Esophagus muscularis mucosa (tissue), 3 donors: ENCODE data around the gene YPEL1.

ENCODE experiments used
- EP300 ChIP-seq: sonication (generic); formaldehyde crosslinking; IDR thresholded peaks from one replicate; pipeline ENCODE4 v1.6.1; 2017; ENCODE audit warnings: antibody characterized with exemption
- TF ChIP-seq, protein P1 (sequence below), 3 experiments: fragments of 200-600 bp in 2 of 3; fragments of 450-650 bp in 1 of 3; sonication (generic) in 2 of 3; IDR thresholded peaks; one replicate each; pipeline ENCODE4 v1.5.1; 2017 to 2019; ENCODE audit warnings: antibody characterized with exemption in 3 of 3, mild to moderate bottlenecking in 2 of 3, moderate library complexity in 1 of 3

DNA sequence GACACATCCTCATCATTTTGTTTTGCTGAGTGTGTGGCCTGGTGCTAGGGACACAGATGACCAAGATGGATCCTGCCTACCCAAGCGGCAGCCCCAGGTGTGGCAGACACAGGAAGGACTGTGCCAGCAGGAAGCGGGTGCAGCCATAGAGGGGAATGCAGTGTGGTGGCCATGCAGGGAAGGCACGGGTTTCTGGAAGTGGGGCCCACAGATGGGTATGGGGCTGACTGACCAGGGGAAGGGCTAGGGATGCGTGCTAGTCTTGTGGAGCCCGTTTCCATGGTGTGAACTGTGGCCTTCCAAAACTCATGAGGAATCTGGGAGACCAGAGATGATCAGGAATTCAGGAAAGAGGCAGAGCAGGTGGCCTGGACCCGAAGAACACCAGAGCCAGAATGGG is 33.5 kb downstream of the YPEL1 start:
- TF ChIP-seq EP300: no peak
- TF ChIP-seq, protein P1, sequence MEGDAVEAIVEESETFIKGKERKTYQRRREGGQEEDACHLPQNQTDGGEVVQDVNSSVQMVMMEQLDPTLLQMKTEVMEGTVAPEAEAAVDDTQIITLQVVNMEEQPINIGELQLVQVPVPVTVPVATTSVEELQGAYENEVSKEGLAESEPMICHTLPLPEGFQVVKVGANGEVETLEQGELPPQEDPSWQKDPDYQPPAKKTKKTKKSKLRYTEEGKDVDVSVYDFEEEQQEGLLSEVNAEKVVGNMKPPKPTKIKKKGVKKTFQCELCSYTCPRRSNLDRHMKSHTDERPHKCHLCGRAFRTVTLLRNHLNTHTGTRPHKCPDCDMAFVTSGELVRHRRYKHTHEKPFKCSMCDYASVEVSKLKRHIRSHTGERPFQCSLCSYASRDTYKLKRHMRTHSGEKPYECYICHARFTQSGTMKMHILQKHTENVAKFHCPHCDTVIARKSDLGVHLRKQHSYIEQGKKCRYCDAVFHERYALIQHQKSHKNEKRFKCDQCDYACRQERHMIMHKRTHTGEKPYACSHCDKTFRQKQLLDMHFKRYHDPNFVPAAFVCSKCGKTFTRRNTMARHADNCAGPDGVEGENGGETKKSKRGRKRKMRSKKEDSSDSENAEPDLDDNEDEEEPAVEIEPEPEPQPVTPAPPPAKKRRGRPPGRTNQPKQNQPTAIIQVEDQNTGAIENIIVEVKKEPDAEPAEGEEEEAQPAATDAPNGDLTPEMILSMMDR (IDR thresholded peaks at IDR 0.05): no peak
